ENCODE data around the gene NUCKS1.

Gene NUCKS1

GRCh38 chr1:205710201-205711062 lies 39.5 kb downstream of the NUCKS1 start:
- Histone ChIP-seq H3F3A (ENCODE audit: insufficient read depth, low read length) (peaks cover 12% of the 10 kb centered on the region), H3K36me3 (ENCODE audit: insufficient read depth, low read length) (peaks cover 49% of the 10 kb centered on the region), H3K4me2 (ENCODE audit: low read length) (no peak overlapping the region), H3K27ac (ENCODE audit: low read depth, low read length, poor library complexity, severe bottlenecking) (no peak overlapping the region), H3K79me2 (ENCODE audit: insufficient read depth, low read length) (no peaks in the 10 kb centered on the region), H2AFZ (ENCODE audit: low read length) (no peak overlapping the region), H3K9me2 (ENCODE audit: low read depth, low read length) (no peaks in the 10 kb centered on the region), H3K9ac (ENCODE audit: low read length) (no peak overlapping the region), H3K27me3 (ENCODE audit: insufficient read depth, low read length) (no peaks in the 10 kb centered on the region), H3K4me1 (ENCODE audit: insufficient read depth, low read length, severe bottlenecking) (no peaks in the 10 kb centered on the region), H4K20me1 (ENCODE audit: insufficient read depth, low read length) (no peaks in the 10 kb centered on the region), H3K9me3 (ENCODE audit: low read length) (no peaks in the 10 kb centered on the region), H3K4me3 (ENCODE audit: low read depth, low read length, poor library complexity, severe bottlenecking) (no peak overlapping the region)
- TF ChIP-seq, protein P1, sequence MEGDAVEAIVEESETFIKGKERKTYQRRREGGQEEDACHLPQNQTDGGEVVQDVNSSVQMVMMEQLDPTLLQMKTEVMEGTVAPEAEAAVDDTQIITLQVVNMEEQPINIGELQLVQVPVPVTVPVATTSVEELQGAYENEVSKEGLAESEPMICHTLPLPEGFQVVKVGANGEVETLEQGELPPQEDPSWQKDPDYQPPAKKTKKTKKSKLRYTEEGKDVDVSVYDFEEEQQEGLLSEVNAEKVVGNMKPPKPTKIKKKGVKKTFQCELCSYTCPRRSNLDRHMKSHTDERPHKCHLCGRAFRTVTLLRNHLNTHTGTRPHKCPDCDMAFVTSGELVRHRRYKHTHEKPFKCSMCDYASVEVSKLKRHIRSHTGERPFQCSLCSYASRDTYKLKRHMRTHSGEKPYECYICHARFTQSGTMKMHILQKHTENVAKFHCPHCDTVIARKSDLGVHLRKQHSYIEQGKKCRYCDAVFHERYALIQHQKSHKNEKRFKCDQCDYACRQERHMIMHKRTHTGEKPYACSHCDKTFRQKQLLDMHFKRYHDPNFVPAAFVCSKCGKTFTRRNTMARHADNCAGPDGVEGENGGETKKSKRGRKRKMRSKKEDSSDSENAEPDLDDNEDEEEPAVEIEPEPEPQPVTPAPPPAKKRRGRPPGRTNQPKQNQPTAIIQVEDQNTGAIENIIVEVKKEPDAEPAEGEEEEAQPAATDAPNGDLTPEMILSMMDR (IDR thresholded peaks at IDR 0.05; ENCODE audit: low read length): no peak
- TF ChIP-seq EZH2 (IDR thresholded peaks at IDR 0.05; ENCODE audit: borderline replicate concordance, low read length): no peak

- H3K9ac ChIP-seq (ENCODE audit: low read length): no peak overlapping the region
- H3K27ac ChIP-seq (ENCODE audit: low read depth, low read length, poor library complexity, severe bottlenecking): no peak overlapping the region
- no peak overlapping the region for H3K4me3 ChIP-seq (ENCODE audit: low read depth, low read length, poor library complexity, severe bottlenecking)
- no peak overlapping the region for H3K4me2 ChIP-seq (ENCODE audit: low read length)
- H3K36me3 ChIP-seq (ENCODE audit: insufficient read depth, low read length): peaks cover 41% of the 10 kb centered on the region; the same call in 1 of the 2 replicates
- H4K20me1 ChIP-seq (ENCODE audit: insufficient read depth, low read length): no peaks in the 10 kb centered on the region
- no peaks in the 10 kb centered on the region for H3K27me3 ChIP-seq (ENCODE audit: insufficient read depth, low read length)
- H3K4me1 ChIP-seq (ENCODE audit: insufficient read depth, low read length, severe bottlenecking): no peaks in the 10 kb centered on the region
- H3K9me2 ChIP-seq (ENCODE audit: low read depth, low read length): no peaks in the 10 kb centered on the region
- peaks cover 8% of the 10 kb centered on the region for H3F3A ChIP-seq (ENCODE audit: insufficient read depth, low read length)
- no peaks in the 10 kb centered on the region for H3K9me3 ChIP-seq (ENCODE audit: low read length)
- H2AFZ ChIP-seq (ENCODE audit: low read length): no peak overlapping the region
- no peak for TF ChIP-seq EZH2 (IDR thresholded peaks at IDR 0.05; ENCODE audit: borderline replicate concordance, low read length)
- TF ChIP-seq, protein P1 (IDR thresholded peaks at IDR 0.05; ENCODE audit: low read length): no peak
- H3K79me2 ChIP-seq (ENCODE audit: insufficient read depth, low read length): no peaks in the 10 kb centered on the region
These were observed 40.3 kb downstream of the NUCKS1 start for GRCh38 chr1:205709640-205710039.

GRCh38 chr1:205709059-205709398 lies 41.0 kb downstream of the NUCKS1 start:
- no peaks in the 10 kb centered on the region for H3K4me1 ChIP-seq (ENCODE audit: insufficient read depth, low read length, severe bottlenecking)
- H3F3A ChIP-seq (ENCODE audit: insufficient read depth, low read length): peaks cover 7% of the 10 kb centered on the region
- no peak overlapping the region for H3K9ac ChIP-seq (ENCODE audit: low read length)
- no peak overlapping the region for H2AFZ ChIP-seq (ENCODE audit: low read length)
- H3K79me2 ChIP-seq (ENCODE audit: insufficient read depth, low read length): no peaks in the 10 kb centered on the region
- H3K27ac ChIP-seq (ENCODE audit: low read depth, low read length, poor library complexity, severe bottlenecking): no peak overlapping the region
- H3K36me3 ChIP-seq (ENCODE audit: insufficient read depth, low read length): peaks cover 35% of the 10 kb centered on the region; the same call in 1 of the 2 replicates
- H3K9me3 ChIP-seq (ENCODE audit: low read length): no peaks in the 10 kb centered on the region
- no peaks in the 10 kb centered on the region for H3K9me2 ChIP-seq (ENCODE audit: low read depth, low read length)
- H3K27me3 ChIP-seq (ENCODE audit: insufficient read depth, low read length): no peaks in the 10 kb centered on the region
- H3K4me2 ChIP-seq (ENCODE audit: low read length): no peak overlapping the region
- H3K4me3 ChIP-seq (ENCODE audit: low read depth, low read length, poor library complexity, severe bottlenecking): no peak overlapping the region
- TF ChIP-seq, protein P1 (IDR thresholded peaks at IDR 0.05; ENCODE audit: low read length): no peak
- no peak for TF ChIP-seq EZH2 (IDR thresholded peaks at IDR 0.05; ENCODE audit: borderline replicate concordance, low read length)
- H4K20me1 ChIP-seq (ENCODE audit: insufficient read depth, low read length): no peaks in the 10 kb centered on the region

All from OCI-LY1 (cell line).